K562 (cell line): ENCODE data around the gene TBATA. TPM values are rescaled to one million over a fixed set of nuclear protein-coding genes. Genes with fewer than 3 reads are reported as not detected.
A peak's percentile ranks its signal among the peaks of the same experiment; 100 is the strongest.

Experiments used
- ATF7 ChIP-seq: fragments of 450-650 bp; IDR thresholded peaks from 2 replicates; pipeline ENCODE4 v1.7.1; 2014; ENCODE audit warnings: mild to moderate bottlenecking, moderate library complexity
- ELF2 ChIP-seq: fragments of 250-450 bp; sonication (Bioruptor Pico); IDR thresholded peaks from 2 replicates; pipeline ENCODE4 v1.5.0; 2021; ENCODE audit warnings: mild to moderate bottlenecking
- FOXJ2 ChIP-seq: fragments of 200-800 bp; sonication (Bioruptor generic); IDR thresholded peaks from 2 replicates; pipeline ENCODE4 v1.6.1; 2016; ENCODE audit warnings: missing genetic modification characterization, missing compliant biosample characterization
- FOXK2 ChIP-seq, 2 experiments: fragments of 450-650 bp; IDR thresholded peaks in 1 of 2; conservative IDR thresholded peaks in 1 of 2; 2 replicates each; pipeline ENCODE4 v1.6.1; 2016; ENCODE audit warnings: low read depth in 2 of 2, mild to moderate bottlenecking in 1 of 2
- HDGF ChIP-seq: fragments of 450-650 bp; IDR thresholded peaks from 2 replicates; pipeline ENCODE4 v1.6.1; 2016
- MTA1 ChIP-seq: fragments of 450-650 bp; IDR thresholded peaks from 2 replicates; pipeline ENCODE4 v1.6.1; 2017; ENCODE audit warnings: borderline replicate concordance
- NEUROD1 ChIP-seq: fragments of 150-350 bp; IDR thresholded peaks from 2 replicates; pipeline ENCODE4 v1.6.1; 2014; ENCODE audit warnings: borderline replicate concordance, low read length, low read depth; ENCODE audit not compliant: partially characterized antibody
- NFXL1 ChIP-seq: fragments of 450-650 bp; formaldehyde crosslinking; IDR thresholded peaks from 2 replicates; pipeline ENCODE4 v1.4.0; 2021; ENCODE audit warnings: mild to moderate bottlenecking
- PHF21A ChIP-seq: fragments of 450-650 bp; IDR thresholded peaks from 2 replicates; pipeline ENCODE4 v1.6.1; 2017; ENCODE audit warnings: low read depth, borderline replicate concordance
- POLR3A ChIP-seq: IDR thresholded peaks from 2 replicates; pipeline ENCODE4 v1.6.1; 2011; ENCODE audit warnings: borderline replicate concordance, mild to moderate bottlenecking, moderate library complexity; ENCODE audit not compliant: insufficient read length, insufficient read depth; ENCODE audit errors: extremely low read depth
- RFX5 ChIP-seq: IDR thresholded peaks from 2 replicates; pipeline ENCODE4 v1.6.1; 2011; ENCODE audit warnings: low read depth, mild to moderate bottlenecking, improper control_type of control experiment, low read length
- SAP30 ChIP-seq: fragments of 200-600 bp; sonication (generic); IDR thresholded peaks from 2 replicates; pipeline ENCODE4 v1.6.1; 2012; ENCODE audit warnings: borderline replicate concordance, low read depth, mild to moderate bottlenecking, moderate library complexity, low read length, control low read depth, inconsistent platforms; ENCODE audit not compliant: insufficient read depth, poor library complexity, severe bottlenecking
- THAP7 ChIP-seq: fragments of 250-450 bp; sonication (Bioruptor Pico); IDR thresholded peaks from 2 replicates; pipeline ENCODE4 v1.5.0; 2021
- VEZF1 ChIP-seq: fragments of 200-800 bp; sonication (Bioruptor generic); IDR thresholded peaks from 2 replicates; pipeline ENCODE4 v1.6.1; 2017; ENCODE audit warnings: missing genetic modification characterization, missing compliant biosample characterization
- ZNF232 ChIP-seq: sonication (generic); formaldehyde crosslinking; IDR thresholded peaks from 2 replicates; pipeline ENCODE4 v1.8.0; 2022; ENCODE audit warnings: mild to moderate bottlenecking, missing genetic modification reagents
- ZNF347 ChIP-seq: fragments of 450-650 bp; formaldehyde crosslinking; IDR thresholded peaks from 2 replicates; pipeline ENCODE4 v1.4.0; 2020; ENCODE audit warnings: low read depth, mild to moderate bottlenecking, moderate library complexity
- ZNF512 ChIP-seq: IDR thresholded peaks from 2 replicates; pipeline ENCODE4 v1.6.1; 2016; ENCODE audit warnings: missing genetic modification characterization, missing compliant biosample characterization
- polyA plus RNA-seq, 8 experiments: library from polyadenylated mRNA; depleted of rRNA in 4 of 8; stranded (reverse) in 5 of 8; unstranded in 3 of 8; fragments of >200 nt; fragmentation: Nextera tagmentation in 2 of 8; fragmentation: Illumina TruSeq in 1 of 8; extraction: Ambion mirVana in 2 of 8; extraction: Trizol in 1 of 8; gene quantifications; 2 replicates each; pipeline versions ENCODE4 v1.2.1 to v1.2.3, GENCODE V29; 2011 to 2014; ENCODE audit warnings: inconsistent platforms in 1 of 8, missing spikeins in 1 of 8
- total RNA-seq, 7 experiments: library from RNA; depleted of rRNA in 6 of 7; stranded (reverse); fragments of >200 nt in 6 of 7; fragmentation: Illumina TruSeq in 2 of 7; extraction: Trizol in 2 of 7; gene quantifications; 2 replicates each; pipeline versions ENCODE4 v1.2.1 to v1.2.3, GENCODE V29; 2011 to 2021; ENCODE audit warnings: low replicate concordance in 1 of 7
- TF ChIP-seq, protein P1 (sequence below): fragments of 250-450 bp; sonication (Bioruptor Pico); IDR thresholded peaks from 2 replicates; pipeline ENCODE4 v1.8.0; 2021; ENCODE audit warnings: mild to moderate bottlenecking, moderate library complexity
- TF ChIP-seq, protein P2 (sequence below): fragments of 450-650 bp; IDR thresholded peaks from 2 replicates; pipeline ENCODE4 v1.6.1; 2017; ENCODE audit warnings: antibody characterized with exemption

Gene TBATA
- total and polyA plus RNA-seq, 9 of the 15 experiments (the other 6 are each of a cell fraction or from before 2014, with no cell fraction given) = not detected

- TF ChIP-seq ZNF232 (CRISPR knock-in tag) = no peak
- TF ChIP-seq VEZF1 (CRISPR knock-in tag) = 0 out of 2 replicates have a peak, but pooled peaks have one; percentile 15
- no peak for TF ChIP-seq SAP30
- TF ChIP-seq ATF7 = no peak
- TF ChIP-seq HDGF = no peak
- TF ChIP-seq ZNF347 (CRISPR knock-in tag) = no peak
- no peak for TF ChIP-seq POLR3A
- no peak for TF ChIP-seq ZNF512 (tag)
- TF ChIP-seq FOXK2 (conservative IDR thresholded peaks at IDR 0.05 in 1 of 2, IDR thresholded peaks at IDR 0.05 in 1 of 2; ENCODE audit: low read depth in 2 of 2) = peak; percentile 82 to 83
- TF ChIP-seq NEUROD1 = no peak
- TF ChIP-seq MTA1 = no peak
- TF ChIP-seq, protein P1, sequence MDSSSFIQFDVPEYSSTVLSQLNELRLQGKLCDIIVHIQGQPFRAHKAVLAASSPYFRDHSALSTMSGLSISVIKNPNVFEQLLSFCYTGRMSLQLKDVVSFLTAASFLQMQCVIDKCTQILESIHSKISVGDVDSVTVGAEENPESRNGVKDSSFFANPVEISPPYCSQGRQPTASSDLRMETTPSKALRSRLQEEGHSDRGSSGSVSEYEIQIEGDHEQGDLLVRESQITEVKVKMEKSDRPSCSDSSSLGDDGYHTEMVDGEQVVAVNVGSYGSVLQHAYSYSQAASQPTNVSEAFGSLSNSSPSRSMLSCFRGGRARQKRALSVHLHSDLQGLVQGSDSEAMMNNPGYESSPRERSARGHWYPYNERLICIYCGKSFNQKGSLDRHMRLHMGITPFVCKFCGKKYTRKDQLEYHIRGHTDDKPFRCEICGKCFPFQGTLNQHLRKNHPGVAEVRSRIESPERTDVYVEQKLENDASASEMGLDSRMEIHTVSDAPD (CRISPR knock-in tag) = no peak
- no peak for TF ChIP-seq PHF21A
- TF ChIP-seq RFX5 = no peak
- TF ChIP-seq FOXJ2 (tag) = peak; percentile 88
- no peak for TF ChIP-seq ELF2 (CRISPR knock-in tag)
- TF ChIP-seq, protein P2, sequence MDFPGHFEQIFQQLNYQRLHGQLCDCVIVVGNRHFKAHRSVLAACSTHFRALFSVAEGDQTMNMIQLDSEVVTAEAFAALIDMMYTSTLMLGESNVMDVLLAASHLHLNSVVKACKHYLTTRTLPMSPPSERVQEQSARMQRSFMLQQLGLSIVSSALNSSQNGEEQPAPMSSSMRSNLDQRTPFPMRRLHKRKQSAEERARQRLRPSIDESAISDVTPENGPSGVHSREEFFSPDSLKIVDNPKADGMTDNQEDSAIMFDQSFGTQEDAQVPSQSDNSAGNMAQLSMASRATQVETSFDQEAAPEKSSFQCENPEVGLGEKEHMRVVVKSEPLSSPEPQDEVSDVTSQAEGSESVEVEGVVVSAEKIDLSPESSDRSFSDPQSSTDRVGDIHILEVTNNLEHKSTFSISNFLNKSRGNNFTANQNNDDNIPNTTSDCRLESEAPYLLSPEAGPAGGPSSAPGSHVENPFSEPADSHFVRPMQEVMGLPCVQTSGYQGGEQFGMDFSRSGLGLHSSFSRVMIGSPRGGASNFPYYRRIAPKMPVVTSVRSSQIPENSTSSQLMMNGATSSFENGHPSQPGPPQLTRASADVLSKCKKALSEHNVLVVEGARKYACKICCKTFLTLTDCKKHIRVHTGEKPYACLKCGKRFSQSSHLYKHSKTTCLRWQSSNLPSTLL = no peak
- TF ChIP-seq NFXL1 (CRISPR knock-in tag) = no peak
- TF ChIP-seq THAP7 = no peak
Observed at GRCh38 chr10:70814126-70814525, 28.9 kb upstream of the TBATA start (continued).
